Stimulated activated CD4-positive, alpha-beta T cell treated with anti-CD3 and anti-CD28 coated beads, Interleukin-4, amount 100 ng/mL, for 1 hour (primary cell): ENCODE measurements around the gene FAXC.

Experiments used
- DNase-seq: peaks from one replicate; pipeline ENCODE4 v3.0.0-alpha.2; 2020

FAXC gene

GRCh38 chr6:99349171-99350141 is at the start of gene FAXC:
Gene FAXC (minus strand): TSS chr6:99349674. CDS start chr6:99349372, 302 bp downstream.
- no peak for DNase-seq

GRCh38 chr6:99397287-99397686 is 47.8 kb upstream of the FAXC start:
- DNase-seq, result no peak

GRCh38 chr6:99393698-99394531 is 44.4 kb upstream of the FAXC start, which contains the start of gene COQ3:
Gene COQ3 (minus strand): TSS chr6:99394195. CDS start chr6:99394179, 16 bp downstream.
- peak; percentile 65 for DNase-seq

GRCh38 chr6:99393366-99393697 is 43.9 kb upstream of the FAXC start:
- no peak for DNase-seq

GRCh38 chr6:99390896-99391295 is 41.4 kb upstream of the FAXC start:
- DNase-seq, result no peak

GRCh38 chr6:99384507-99384906 is 35.0 kb upstream of the FAXC start:
- DNase-seq, result no peak

- no peak for DNase-seq
Observed at GRCh38 chr6:99378636-99379035, 29.2 kb upstream of the FAXC start.

- DNase-seq, result no peak
Observed at GRCh38 chr6:99369533-99369932, 20.1 kb upstream of the FAXC start.

GRCh38 chr6:99366852-99367251 is 17.4 kb upstream of the FAXC start:
- DNase-seq, result no peak

GRCh38 chr6:99364026-99364425 is 14.6 kb upstream of the FAXC start:
- no peak for DNase-seq

GRCh38 chr6:99362678-99363268 is 13.3 kb upstream of the FAXC start:
- no peak for DNase-seq

GRCh38 chr6:99359800-99360199 is 10.3 kb upstream of the FAXC start:
- no peak for DNase-seq

- no peak for DNase-seq
Observed at GRCh38 chr6:99356641-99357040, 7.2 kb upstream of the FAXC start.

GRCh38 chr6:99354983-99355382 is 5.5 kb upstream of the FAXC start:
- no peak for DNase-seq

- DNase-seq, result no peak
Observed at GRCh38 chr6:99353126-99353525, 3.7 kb upstream of the FAXC start.

GRCh38 chr6:99350573-99350972 is 1.1 kb upstream of the FAXC start:
- DNase-seq, result no peak

GRCh38 chr6:99348288-99349170 is 945 bp downstream of the FAXC start:
- DNase-seq, result no peak

- DNase-seq, result no peak
Observed at GRCh38 chr6:99347804-99348203, 1.7 kb downstream of the FAXC start.

GRCh38 chr6:99346595-99346994 is 2.9 kb downstream of the FAXC start:
- no peak for DNase-seq

GRCh38 chr6:99345164-99345563 is 4.3 kb downstream of the FAXC start:
- no peak for DNase-seq

- no peak for DNase-seq
Observed at GRCh38 chr6:99344289-99344688, 5.2 kb downstream of the FAXC start.

GRCh38 chr6:99341862-99342455 is 7.5 kb downstream of the FAXC start:
- DNase-seq, result no peak
